Measurements from ENCODE around the gene SNX1. TPM values are rescaled to one million over a fixed set of nuclear protein-coding genes. Genes with fewer than 3 reads are reported as not detected.

SNX1 gene
- total and polyA plus RNA-seq, 10 of the 15 experiments (the other 5 are each of a cell fraction or from before 2014, with no cell fraction given), result 17.8 to 115 (median 96.3) TPM

DNA sequence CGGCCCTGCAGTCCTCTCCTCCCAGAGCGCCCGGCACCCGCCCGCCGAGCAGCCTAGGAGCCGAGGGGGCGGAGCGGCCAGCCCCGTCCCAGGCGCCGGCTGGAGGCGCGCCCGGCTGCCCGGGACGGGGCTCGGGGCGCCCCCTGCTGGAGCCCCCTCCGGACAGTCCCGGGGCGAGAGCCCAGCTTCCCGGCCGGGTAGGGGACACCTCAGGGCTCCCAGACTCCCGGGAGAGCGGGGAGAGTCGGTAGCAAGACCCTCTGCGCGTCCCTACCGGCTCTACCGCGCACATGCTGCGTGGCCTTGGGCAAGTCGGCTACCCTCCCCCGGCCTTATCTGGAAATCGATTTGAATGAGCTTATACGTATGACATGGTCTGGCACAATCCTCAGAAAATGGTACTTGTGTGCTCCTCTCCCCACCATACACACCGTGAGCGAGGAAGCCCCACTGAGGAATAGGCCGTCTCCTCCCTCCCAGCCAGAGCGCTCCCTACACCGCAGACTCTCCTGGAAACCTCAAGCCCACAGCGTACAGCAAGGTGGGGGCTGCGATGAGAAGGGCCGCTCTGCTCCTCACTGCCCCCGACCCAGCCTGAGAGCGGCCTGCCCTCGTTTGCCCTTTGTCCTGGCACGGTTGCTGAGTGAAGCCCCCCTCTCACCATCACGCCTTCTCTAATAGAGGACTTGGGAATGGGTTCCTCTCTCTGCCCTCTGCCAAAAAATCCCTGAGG is 49.2 kb upstream of the SNX1 start, which contains the start of gene DAPK2 (continued):
- TF ChIP-seq STAT3 (IDR thresholded peaks at IDR 0.05; ENCODE audit: low read depth, low read length) (no peak), GABPA (IDR thresholded peaks at IDR 0.05; ENCODE audit: low read depth) (no peak), SMARCA5 (IDR thresholded peaks at IDR 0.05) (peak; percentile 83; the same call in 1 of the 2 replicates), NR2F1 (conservative IDR thresholded peaks at IDR 0.05) (0 out of 2 replicates have a peak, but pooled peaks have one; percentile 14), GATAD2B (conservative IDR thresholded peaks at IDR 0.05; ENCODE audit: low read depth) (0 out of 2 replicates have a peak, but pooled peaks have one; percentile 66), ZNF217 (IDR thresholded peaks at IDR 0.05) (no peak; the same call in 1 of the 2 replicates), SMC3 (IDR thresholded peaks at IDR 0.05; ENCODE audit: borderline replicate concordance, low read length) (peak; percentile 59), TARDBP (IDR thresholded peaks at IDR 0.05; ENCODE audit: borderline replicate concordance) (no peak), YY1 (IDR thresholded peaks at IDR 0.05; ENCODE audit: low read depth, low read length) (peak; percentile 75; the same call in 1 of the 2 replicates), HDAC2 (IDR thresholded peaks at IDR 0.05) (no peak), RAD21 (IDR thresholded peaks at IDR 0.05; ENCODE audit: insufficient read depth, low read depth, low read length) (peak; percentile 67), SUPT20H (IDR thresholded peaks at IDR 0.05; ENCODE audit: borderline replicate concordance, control insufficient read depth, low read depth, low read length) (no peak), SP1 (IDR thresholded peaks at IDR 0.05; ENCODE audit: low read depth, low read length) (no peak), CHD4 (IDR thresholded peaks at IDR 0.05) (no peak), SREBF1 (IDR thresholded peaks at IDR 0.05; ENCODE audit: low read length) (no peak)
- TF ChIP-seq, protein P1, sequence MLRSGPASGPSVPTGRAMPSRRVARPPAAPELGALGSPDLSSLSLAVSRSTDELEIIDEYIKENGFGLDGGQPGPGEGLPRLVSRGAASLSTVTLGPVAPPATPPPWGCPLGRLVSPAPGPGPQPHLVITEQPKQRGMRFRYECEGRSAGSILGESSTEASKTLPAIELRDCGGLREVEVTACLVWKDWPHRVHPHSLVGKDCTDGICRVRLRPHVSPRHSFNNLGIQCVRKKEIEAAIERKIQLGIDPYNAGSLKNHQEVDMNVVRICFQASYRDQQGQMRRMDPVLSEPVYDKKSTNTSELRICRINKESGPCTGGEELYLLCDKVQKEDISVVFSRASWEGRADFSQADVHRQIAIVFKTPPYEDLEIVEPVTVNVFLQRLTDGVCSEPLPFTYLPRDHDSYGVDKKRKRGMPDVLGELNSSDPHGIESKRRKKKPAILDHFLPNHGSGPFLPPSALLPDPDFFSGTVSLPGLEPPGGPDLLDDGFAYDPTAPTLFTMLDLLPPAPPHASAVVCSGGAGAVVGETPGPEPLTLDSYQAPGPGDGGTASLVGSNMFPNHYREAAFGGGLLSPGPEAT (IDR thresholded peaks at IDR 0.05; ENCODE audit: low read depth), result no peak
- TF ChIP-seq, protein P2, sequence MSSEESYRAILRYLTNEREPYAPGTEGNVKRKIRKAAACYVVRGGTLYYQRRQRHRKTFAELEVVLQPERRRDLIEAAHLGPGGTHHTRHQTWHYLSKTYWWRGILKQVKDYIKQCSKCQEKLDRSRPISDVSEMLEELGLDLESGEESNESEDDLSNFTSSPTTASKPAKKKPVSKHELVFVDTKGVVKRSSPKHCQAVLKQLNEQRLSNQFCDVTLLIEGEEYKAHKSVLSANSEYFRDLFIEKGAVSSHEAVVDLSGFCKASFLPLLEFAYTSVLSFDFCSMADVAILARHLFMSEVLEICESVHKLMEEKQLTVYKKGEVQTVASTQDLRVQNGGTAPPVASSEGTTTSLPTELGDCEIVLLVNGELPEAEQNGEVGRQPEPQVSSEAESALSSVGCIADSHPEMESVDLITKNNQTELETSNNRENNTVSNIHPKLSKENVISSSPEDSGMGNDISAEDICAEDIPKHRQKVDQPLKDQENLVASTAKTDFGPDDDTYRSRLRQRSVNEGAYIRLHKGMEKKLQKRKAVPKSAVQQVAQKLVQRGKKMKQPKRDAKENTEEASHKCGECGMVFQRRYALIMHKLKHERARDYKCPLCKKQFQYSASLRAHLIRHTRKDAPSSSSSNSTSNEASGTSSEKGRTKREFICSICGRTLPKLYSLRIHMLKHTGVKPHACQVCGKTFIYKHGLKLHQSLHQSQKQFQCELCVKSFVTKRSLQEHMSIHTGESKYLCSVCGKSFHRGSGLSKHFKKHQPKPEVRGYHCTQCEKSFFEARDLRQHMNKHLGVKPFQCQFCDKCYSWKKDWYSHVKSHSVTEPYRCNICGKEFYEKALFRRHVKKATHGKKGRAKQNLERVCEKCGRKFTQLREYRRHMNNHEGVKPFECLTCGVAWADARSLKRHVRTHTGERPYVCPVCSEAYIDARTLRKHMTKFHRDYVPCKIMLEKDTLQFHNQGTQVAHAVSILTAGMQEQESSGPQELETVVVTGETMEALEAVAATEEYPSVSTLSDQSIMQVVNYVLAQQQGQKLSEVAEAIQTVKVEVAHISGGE (CRISPR knock-in tag; IDR thresholded peaks at IDR 0.05), result no peak
- TF ChIP-seq, protein P3, sequence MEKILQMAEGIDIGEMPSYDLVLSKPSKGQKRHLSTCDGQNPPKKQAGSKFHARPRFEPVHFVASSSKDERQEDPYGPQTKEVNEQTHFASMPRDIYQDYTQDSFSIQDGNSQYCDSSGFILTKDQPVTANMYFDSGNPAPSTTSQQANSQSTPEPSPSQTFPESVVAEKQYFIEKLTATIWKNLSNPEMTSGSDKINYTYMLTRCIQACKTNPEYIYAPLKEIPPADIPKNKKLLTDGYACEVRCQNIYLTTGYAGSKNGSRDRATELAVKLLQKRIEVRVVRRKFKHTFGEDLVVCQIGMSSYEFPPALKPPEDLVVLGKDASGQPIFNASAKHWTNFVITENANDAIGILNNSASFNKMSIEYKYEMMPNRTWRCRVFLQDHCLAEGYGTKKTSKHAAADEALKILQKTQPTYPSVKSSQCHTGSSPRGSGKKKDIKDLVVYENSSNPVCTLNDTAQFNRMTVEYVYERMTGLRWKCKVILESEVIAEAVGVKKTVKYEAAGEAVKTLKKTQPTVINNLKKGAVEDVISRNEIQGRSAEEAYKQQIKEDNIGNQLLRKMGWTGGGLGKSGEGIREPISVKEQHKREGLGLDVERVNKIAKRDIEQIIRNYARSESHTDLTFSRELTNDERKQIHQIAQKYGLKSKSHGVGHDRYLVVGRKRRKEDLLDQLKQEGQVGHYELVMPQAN (conservative IDR thresholded peaks at IDR 0.05), result 0 out of 2 replicates have a peak, but pooled peaks have one; percentile 41
- TF ChIP-seq, protein P4, sequence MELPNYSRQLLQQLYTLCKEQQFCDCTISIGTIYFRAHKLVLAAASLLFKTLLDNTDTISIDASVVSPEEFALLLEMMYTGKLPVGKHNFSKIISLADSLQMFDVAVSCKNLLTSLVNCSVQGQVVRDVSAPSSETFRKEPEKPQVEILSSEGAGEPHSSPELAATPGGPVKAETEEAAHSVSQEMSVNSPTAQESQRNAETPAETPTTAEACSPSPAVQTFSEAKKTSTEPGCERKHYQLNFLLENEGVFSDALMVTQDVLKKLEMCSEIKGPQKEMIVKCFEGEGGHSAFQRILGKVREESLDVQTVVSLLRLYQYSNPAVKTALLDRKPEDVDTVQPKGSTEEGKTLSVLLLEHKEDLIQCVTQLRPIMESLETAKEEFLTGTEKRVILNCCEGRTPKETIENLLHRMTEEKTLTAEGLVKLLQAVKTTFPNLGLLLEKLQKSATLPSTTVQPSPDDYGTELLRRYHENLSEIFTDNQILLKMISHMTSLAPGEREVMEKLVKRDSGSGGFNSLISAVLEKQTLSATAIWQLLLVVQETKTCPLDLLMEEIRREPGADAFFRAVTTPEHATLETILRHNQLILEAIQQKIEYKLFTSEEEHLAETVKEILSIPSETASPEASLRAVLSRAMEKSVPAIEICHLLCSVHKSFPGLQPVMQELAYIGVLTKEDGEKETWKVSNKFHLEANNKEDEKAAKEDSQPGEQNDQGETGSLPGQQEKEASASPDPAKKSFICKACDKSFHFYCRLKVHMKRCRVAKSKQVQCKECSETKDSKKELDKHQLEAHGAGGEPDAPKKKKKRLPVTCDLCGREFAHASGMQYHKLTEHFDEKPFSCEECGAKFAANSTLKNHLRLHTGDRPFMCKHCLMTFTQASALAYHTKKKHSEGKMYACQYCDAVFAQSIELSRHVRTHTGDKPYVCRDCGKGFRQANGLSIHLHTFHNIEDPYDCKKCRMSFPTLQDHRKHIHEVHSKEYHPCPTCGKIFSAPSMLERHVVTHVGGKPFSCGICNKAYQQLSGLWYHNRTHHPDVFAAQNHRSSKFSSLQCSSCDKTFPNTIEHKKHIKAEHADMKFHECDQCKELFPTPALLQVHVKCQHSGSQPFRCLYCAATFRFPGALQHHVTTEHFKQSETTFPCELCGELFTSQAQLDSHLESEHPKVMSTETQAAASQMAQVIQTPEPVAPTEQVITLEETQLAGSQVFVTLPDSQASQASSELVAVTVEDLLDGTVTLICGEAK (IDR thresholded peaks at IDR 0.05; ENCODE audit: borderline replicate concordance), result no peak

Measured in GM12878 (cell line).